ENCODE measurements around the gene MAP3K7. TPM values are rescaled to one million over a fixed set of nuclear protein-coding genes. Genes with fewer than 3 reads are reported as not detected.

MAP3K7 gene
- total and polyA plus RNA-seq, 2 of the 13 experiments (the other 11 are each of a cell fraction or from before 2014, with no cell fraction given): 24.1 to 24.4 TPM

GRCh38 chr6:90610751-90611542, 24.1 kb upstream of the MAP3K7 start:
- Histone ChIP-seq H2AFZ (ENCODE audit: low read length) (no peak overlapping the region), H3K9me3 (ENCODE audit: low read length) (no peaks in the 10 kb centered on the region), H3K4me2 (ENCODE audit: low read depth, low read length) (peak overlapping the region; percentile 82), H3K36me3 (replicated peaks in 1 of 2; ENCODE audit: control insufficient read depth in 1 of 2, insufficient read depth in 2 of 2, low read length in 2 of 2) (no peaks in the 10 kb centered on the region), H3K27me3 (ENCODE audit: control insufficient read depth in 1 of 2, insufficient read depth in 2 of 2, low read length in 2 of 2) (peaks cover 2 to 32% of the 10 kb centered on the region in 2 experiments; a peak in 4 of 5 replicates), H3K4me1 (ENCODE audit: insufficient read depth, low read length) (0 out of 2 replicates have a peak, but pooled peaks cover 7% of the 10 kb centered on the region), H3K79me2 (ENCODE audit: insufficient read depth, low read length) (no peaks in the 10 kb centered on the region), H3K4me3 (replicated peaks in 1 of 3; ENCODE audit: insufficient read depth in 1 of 3, low read depth in 2 of 3, low read length in 3 of 3) (peak overlapping the region; percentile 50 to 66 (median 55)), H4K20me1 (ENCODE audit: insufficient read depth, low read length) (no peaks in the 10 kb centered on the region), H3K9ac (ENCODE audit: insufficient read depth, low read depth, low read length) (no peak overlapping the region), H3K27ac (ENCODE audit: extremely low read length, insufficient read depth, low read length) (no peak overlapping the region)
- DNase-seq (ENCODE audit: low spot score) (no peak), FAIRE-seq (no peak), ATAC-seq (peak; percentile 89)
- WGBS (ENCODE audit: low lambda C conversion rate): 6% methylated on average over 18 of the region's 72 CpGs
- BruUV-seq (replicated peaks): no TSS peak
- in situ Hi-C loops (cut with HindIII; ENCODE audit: extremely low pct_ligation_motif_present, low pct_unique_long_range_greater_than_20kb): no loop called here
- intact Hi-C loops (cut with micrococcal nuclease; ENCODE audit: unreplicated experiment): no loop called here
- POLR2A ChIA-PET: no interaction called here
- CTCF ChIA-PET (ENCODE audit: low intra/inter-chr PET ratio, low total read pairs): no interaction called here
- TF ChIP-seq ARID5B (CRISPR knock-in tag; IDR thresholded peaks at IDR 0.05) (no peak), ZUFSP (CRISPR knock-in tag; IDR thresholded peaks at IDR 0.05; ENCODE audit: borderline replicate concordance) (no peak), ZNF253 (CRISPR knock-in tag; IDR thresholded peaks at IDR 0.05; ENCODE audit: borderline replicate concordance) (no peak), TBX2 (CRISPR knock-in tag; IDR thresholded peaks at IDR 0.05; ENCODE audit: borderline replicate concordance) (0 out of 2 replicates have a peak, but pooled peaks have one; percentile 21), ZNF24 (IDR thresholded peaks at IDR 0.05) (no peak), WIZ (CRISPR knock-in tag; IDR thresholded peaks at IDR 0.05) (no peak), MTF2 (CRISPR knock-in tag; IDR thresholded peaks at IDR 0.05; ENCODE audit: borderline replicate concordance) (no peak), ZNF577 (CRISPR knock-in tag; IDR thresholded peaks at IDR 0.05; ENCODE audit: borderline replicate concordance, low read depth) (no peak), ZNF704 (CRISPR knock-in tag; IDR thresholded peaks at IDR 0.05; ENCODE audit: borderline replicate concordance) (no peak), SMC3 (IDR thresholded peaks at IDR 0.05; ENCODE audit: low read length) (no peak), PLSCR1 (CRISPR knock-in tag; IDR thresholded peaks at IDR 0.05; ENCODE audit: borderline replicate concordance) (no peak), SRF (IDR thresholded peaks at IDR 0.05; ENCODE audit: low read depth, low read length) (no peak), RBM39 (IDR thresholded peaks at IDR 0.05; ENCODE audit: low read depth, low read length, poor library complexity, severe bottlenecking) (no peak), JUNB (CRISPR knock-in tag; IDR thresholded peaks at IDR 0.05; ENCODE audit: borderline replicate concordance) (no peak), GABPB1 (CRISPR knock-in tag; IDR thresholded peaks at IDR 0.05) (peak; percentile 36; the same call in 1 of the 2 replicates)
